ENCODE results near the gene PPP1R1A.

PPP1R1A gene

GRCh38 chr12:54598970-54599369 is 10.5 kb upstream of the PPP1R1A start:
- no peaks in the 10 kb centered on the region for H3K79me2 ChIP-seq (ENCODE audit: low read length)
- TF ChIP-seq EZH2phosphoT487 (IDR thresholded peaks at IDR 0.05; ENCODE audit: low read depth): no peak
- TF ChIP-seq, protein P1, sequence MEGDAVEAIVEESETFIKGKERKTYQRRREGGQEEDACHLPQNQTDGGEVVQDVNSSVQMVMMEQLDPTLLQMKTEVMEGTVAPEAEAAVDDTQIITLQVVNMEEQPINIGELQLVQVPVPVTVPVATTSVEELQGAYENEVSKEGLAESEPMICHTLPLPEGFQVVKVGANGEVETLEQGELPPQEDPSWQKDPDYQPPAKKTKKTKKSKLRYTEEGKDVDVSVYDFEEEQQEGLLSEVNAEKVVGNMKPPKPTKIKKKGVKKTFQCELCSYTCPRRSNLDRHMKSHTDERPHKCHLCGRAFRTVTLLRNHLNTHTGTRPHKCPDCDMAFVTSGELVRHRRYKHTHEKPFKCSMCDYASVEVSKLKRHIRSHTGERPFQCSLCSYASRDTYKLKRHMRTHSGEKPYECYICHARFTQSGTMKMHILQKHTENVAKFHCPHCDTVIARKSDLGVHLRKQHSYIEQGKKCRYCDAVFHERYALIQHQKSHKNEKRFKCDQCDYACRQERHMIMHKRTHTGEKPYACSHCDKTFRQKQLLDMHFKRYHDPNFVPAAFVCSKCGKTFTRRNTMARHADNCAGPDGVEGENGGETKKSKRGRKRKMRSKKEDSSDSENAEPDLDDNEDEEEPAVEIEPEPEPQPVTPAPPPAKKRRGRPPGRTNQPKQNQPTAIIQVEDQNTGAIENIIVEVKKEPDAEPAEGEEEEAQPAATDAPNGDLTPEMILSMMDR (IDR thresholded peaks at IDR 0.05; ENCODE audit: low read depth, low read length): no peak
- H3K9ac ChIP-seq (ENCODE audit: low read length): no peak overlapping the region
- no peak overlapping the region for H2AFZ ChIP-seq (ENCODE audit: low read depth, low read length)
- no peak overlapping the region for H3K27ac ChIP-seq (ENCODE audit: low read length)
- no peaks in the 10 kb centered on the region for H3K9me3 ChIP-seq (ENCODE audit: insufficient read depth, low read length)
- H3K4me3 ChIP-seq (ENCODE audit: low read length): no peak overlapping the region
- H3K36me3 ChIP-seq (replicated peaks; ENCODE audit: low read depth, low read length): no peaks in the 10 kb centered on the region
- peaks cover 3% of the 10 kb centered on the region; the same call in 1 of the 2 replicates for H3K4me1 ChIP-seq (ENCODE audit: low read length)
- H3K4me2 ChIP-seq (ENCODE audit: low read length): no peak overlapping the region
- H3K27me3 ChIP-seq (ENCODE audit: low read depth, low read length): peaks cover 3% of the 10 kb centered on the region; the same call in 1 of the 2 replicates
- no peaks in the 10 kb centered on the region for H4K20me1 ChIP-seq (ENCODE audit: insufficient read depth, low read length)

DNA sequence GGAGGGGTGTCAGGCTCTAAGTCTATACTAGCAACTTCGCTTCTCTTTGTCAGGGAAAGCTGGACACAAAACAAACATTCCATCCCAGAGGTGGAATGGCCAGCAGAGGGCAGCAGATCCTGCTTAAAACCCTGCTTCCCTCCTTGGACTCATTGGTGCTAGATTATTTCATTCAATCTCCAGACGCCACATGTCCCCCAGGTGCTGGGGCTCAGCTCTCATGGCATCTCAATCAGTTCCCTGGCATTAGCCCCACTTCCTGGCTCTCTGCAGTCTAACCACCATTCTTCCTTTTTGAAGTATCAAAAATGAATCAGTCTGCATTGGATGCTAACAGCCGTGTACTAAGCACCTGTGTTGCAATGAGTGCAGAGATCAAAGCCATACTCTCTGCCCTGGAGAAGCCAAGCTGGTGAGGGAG is 8.1 kb upstream of the PPP1R1A start:
- H2AFZ ChIP-seq (ENCODE audit: low read depth, low read length): peak overlapping the region; percentile 16
- H3K4me2 ChIP-seq (ENCODE audit: low read length): peak overlapping the region; percentile 44
- H3K9me3 ChIP-seq (ENCODE audit: insufficient read depth, low read length): no peaks in the 10 kb centered on the region
- H3K36me3 ChIP-seq (replicated peaks; ENCODE audit: low read depth, low read length): no peaks in the 10 kb centered on the region
- no peaks in the 10 kb centered on the region; the same call in 1 of the 2 replicates for H3K4me1 ChIP-seq (ENCODE audit: low read length)
- H3K27ac ChIP-seq (ENCODE audit: low read length): no peak overlapping the region
- no peak overlapping the region for H3K4me3 ChIP-seq (ENCODE audit: low read length)
- TF ChIP-seq, protein P1 (IDR thresholded peaks at IDR 0.05; ENCODE audit: low read depth, low read length): peak; percentile 89
- TF ChIP-seq EZH2phosphoT487 (IDR thresholded peaks at IDR 0.05; ENCODE audit: low read depth): no peak
- H3K9ac ChIP-seq (ENCODE audit: low read length): no peak overlapping the region
- H3K27me3 ChIP-seq (ENCODE audit: low read depth, low read length): peaks cover 11% of the 10 kb centered on the region
- H3K79me2 ChIP-seq (ENCODE audit: low read length): no peaks in the 10 kb centered on the region
- H4K20me1 ChIP-seq (ENCODE audit: insufficient read depth, low read length): no peaks in the 10 kb centered on the region

DNA sequence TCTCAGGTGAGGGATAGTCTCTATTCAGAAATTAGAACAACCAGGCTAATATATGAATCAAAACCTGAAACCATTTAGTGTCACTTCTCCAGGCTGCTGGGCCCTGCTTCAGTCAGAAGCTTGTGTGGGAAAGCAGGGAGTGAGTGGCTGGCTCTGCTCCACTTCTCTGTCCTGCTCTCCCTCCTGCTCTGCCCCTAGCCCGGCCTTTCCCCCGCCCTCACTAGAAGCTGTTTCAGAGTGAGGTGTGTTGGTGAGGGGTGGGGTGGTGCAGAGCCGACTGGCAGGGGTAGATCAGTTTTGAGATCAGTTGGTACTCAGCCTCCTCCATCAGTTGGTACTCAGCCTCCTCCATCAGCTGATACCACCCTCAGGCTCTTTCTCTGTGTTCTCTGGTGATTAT is 7.0 kb upstream of the PPP1R1A start:
- H3K9me3 ChIP-seq (ENCODE audit: insufficient read depth, low read length): no peaks in the 10 kb centered on the region
- H3K4me2 ChIP-seq (ENCODE audit: low read length): no peak overlapping the region
- TF ChIP-seq, protein P1 (IDR thresholded peaks at IDR 0.05; ENCODE audit: low read depth, low read length): no peak
- no peak for TF ChIP-seq EZH2phosphoT487 (IDR thresholded peaks at IDR 0.05; ENCODE audit: low read depth)
- H3K79me2 ChIP-seq (ENCODE audit: low read length): no peaks in the 10 kb centered on the region
- no peaks in the 10 kb centered on the region for H4K20me1 ChIP-seq (ENCODE audit: insufficient read depth, low read length)
- H3K9ac ChIP-seq (ENCODE audit: low read length): no peak overlapping the region
- no peaks in the 10 kb centered on the region for H3K36me3 ChIP-seq (replicated peaks; ENCODE audit: low read depth, low read length)
- no peak overlapping the region for H3K4me3 ChIP-seq (ENCODE audit: low read length)
- H3K4me1 ChIP-seq (ENCODE audit: low read length): no peaks in the 10 kb centered on the region; the same call in 1 of the 2 replicates
- peaks cover 11% of the 10 kb centered on the region for H3K27me3 ChIP-seq (ENCODE audit: low read depth, low read length)
- H3K27ac ChIP-seq (ENCODE audit: low read length): no peak overlapping the region
- no peak overlapping the region for H2AFZ ChIP-seq (ENCODE audit: low read depth, low read length)

- Histone ChIP-seq H2AFZ (ENCODE audit: low read depth, low read length) (no peak overlapping the region; the same call in 1 of the 2 replicates), H4K20me1 (ENCODE audit: insufficient read depth, low read length) (no peaks in the 10 kb centered on the region), H3K36me3 (replicated peaks; ENCODE audit: low read depth, low read length) (no peaks in the 10 kb centered on the region), H3K4me1 (ENCODE audit: low read length) (no peaks in the 10 kb centered on the region; the same call in 1 of the 2 replicates), H3K9me3 (ENCODE audit: insufficient read depth, low read length) (no peaks in the 10 kb centered on the region), H3K4me2 (ENCODE audit: low read length) (no peak overlapping the region), H3K4me3 (ENCODE audit: low read length) (no peak overlapping the region), H3K27me3 (ENCODE audit: low read depth, low read length) (peaks cover 8% of the 10 kb centered on the region), H3K27ac (ENCODE audit: low read length) (no peak overlapping the region), H3K9ac (ENCODE audit: low read length) (no peak overlapping the region), H3K79me2 (ENCODE audit: low read length) (no peaks in the 10 kb centered on the region)
- TF ChIP-seq, protein P1 (IDR thresholded peaks at IDR 0.05; ENCODE audit: low read depth, low read length): no peak
- TF ChIP-seq EZH2phosphoT487 (IDR thresholded peaks at IDR 0.05; ENCODE audit: low read depth): no peak
Measured at GRCh38 chr12:54593725-54594124, 5.3 kb upstream of the PPP1R1A start.
